ENCODE measurements around the gene TM4SF18.
"Not testable (repeated sequence)": the region's sequence is repeated elsewhere in the genome, so short reads cannot be mapped to it uniquely, and the experiment has no call there.

The TM4SF18 gene

DNA sequence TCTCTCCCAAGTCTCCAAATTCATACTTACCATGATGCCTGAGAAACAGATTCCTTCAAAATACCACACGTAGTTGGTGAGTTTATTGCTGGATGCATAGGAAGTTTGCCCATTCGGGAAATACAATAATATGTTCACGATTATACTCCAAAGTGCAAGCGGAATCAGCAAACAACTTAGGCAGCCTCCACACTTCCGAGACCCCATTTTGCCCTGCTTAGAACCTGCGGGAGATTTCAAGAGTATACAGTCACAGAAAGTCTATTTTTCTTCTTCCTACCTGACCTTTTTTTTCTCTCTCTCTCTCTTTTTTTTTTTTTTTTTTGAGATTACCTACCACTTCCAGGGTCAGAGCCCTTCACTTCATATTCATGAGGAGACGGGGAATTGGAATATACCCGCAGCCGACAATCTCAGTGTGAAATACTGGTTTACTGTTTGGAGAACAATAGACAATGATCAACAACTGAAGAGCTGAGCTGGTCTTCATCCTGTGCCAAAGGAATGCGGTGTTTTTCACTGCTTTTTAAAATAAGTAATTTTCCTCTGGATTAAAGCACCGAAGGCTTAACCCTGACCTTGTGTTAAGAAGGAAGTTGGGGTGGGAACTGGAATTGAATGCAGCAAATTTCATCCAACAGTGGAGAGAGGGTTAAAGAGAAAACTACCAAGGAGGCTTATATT lies at the start of gene TM4SF18:
TM4SF18 (minus strand) TSS at position 461 of the 684 bp plus-strand sequence; CDS start at position 207, 254 bp downstream.
- DNase-seq = no peak

DNA sequence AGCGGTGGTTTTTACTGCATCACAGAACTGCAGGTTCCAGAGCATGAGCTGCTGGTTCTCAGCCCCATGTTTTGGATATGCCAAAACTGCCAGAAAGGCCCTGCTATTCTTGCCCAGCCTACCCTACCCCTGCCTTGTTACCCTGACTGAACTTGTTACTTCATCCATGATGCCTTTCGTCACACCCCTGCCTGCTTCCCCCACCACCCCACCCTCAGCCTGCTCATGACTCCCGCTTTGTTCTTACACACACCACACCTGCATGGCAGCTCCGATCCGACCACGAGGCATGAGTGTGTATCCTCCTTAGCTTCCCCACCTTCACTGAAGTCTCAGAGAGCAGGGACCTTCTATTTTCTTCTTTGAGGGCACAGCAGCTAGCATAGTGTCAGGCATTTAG lies 49.1 kb upstream of the TM4SF18 start:
- no peak for DNase-seq

GRCh38 chr3:149382101-149382467 lies 48.6 kb upstream of the TM4SF18 start:
- DNase-seq = no peak

GRCh38 chr3:149381173-149382100 lies 48.0 kb upstream of the TM4SF18 start:
- DNase-seq = no peak

GRCh38 chr3:149380220-149380619 lies 46.8 kb upstream of the TM4SF18 start:
- DNase-seq = not testable (repeated sequence)

DNA sequence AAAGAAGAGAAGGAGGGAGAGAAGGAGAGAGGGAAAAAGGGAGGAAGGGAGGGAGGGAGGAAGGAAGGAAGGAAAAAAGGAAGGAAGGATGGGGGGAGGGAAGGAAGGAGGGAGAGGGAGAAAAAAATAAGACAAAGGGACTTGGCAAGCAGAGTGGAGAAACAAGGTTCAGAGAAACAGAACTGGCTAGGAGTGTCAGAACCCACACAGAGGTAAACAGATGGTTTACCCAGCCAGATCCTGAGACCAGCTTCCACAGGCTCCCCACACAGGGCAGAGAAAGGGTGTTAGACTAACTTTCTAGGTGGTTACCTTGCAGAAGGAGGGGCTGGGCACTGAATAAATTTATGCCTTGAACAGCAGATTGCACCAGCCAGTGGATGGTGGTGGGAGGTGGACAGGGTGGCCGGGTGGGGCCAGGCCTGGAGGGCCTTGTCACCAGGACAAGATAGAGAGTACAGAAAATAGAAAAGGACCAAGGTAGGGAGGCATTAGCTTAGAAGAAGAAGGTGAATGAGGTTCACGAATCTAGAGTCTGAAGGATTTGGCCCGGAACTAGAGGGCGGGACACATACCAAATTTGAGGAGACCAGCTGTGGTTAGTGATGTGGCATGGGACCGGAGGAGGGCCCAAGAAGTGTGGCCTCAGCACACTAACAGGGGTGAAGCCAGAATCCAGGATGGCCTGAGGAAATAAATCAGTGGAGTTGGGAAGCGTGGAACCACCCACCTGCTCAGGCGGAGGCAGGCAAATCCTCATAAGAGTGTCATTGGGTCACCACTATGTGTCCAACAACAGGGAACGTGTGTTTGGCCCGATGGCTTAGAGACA lies 45.3 kb upstream of the TM4SF18 start:
- no peak for DNase-seq

- DNase-seq = no peak
Measured at GRCh38 chr3:149377408-149378364, 44.2 kb upstream of the TM4SF18 start, which contains the start of gene TM4SF1. TSS of gene TM4SF1 (minus strand) at chr3:149377649. CDS start at chr3:149377547, 102 bp downstream.

DNA sequence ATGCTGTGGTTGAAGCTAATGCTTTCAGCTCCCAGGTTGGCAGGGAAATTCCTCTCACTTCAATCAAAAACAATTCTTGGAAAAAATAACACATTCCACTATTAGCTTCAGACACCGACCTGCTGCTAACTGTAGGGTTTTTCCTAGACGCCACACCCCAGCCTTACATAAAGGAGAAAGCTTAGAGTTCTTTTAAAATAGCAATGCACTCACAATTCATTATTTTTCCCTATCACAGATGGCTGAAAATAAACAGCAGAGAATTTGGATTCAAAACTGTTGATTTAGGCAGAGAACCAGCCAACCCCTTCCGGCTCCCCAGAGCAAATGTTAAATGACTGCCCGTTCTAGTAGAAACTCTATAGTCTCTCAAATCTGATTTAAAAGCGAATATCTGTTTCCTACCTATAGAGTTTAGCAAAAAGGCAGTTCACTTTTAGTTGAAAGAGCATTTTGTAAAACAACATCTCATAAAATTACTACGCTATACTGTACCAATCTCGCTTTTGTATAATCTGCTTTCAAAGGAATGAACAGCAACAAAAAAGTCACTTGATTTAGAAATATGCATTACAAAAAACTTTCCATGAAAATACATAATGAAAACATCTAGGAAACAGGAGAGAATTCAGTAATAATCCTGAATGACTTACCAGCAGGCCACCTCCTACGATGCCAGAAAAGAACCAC lies 43.4 kb upstream of the TM4SF18 start:
- DNase-seq = no peak

GRCh38 chr3:149375501-149376196 lies 42.2 kb upstream of the TM4SF18 start:
- no peak for DNase-seq

DNA sequence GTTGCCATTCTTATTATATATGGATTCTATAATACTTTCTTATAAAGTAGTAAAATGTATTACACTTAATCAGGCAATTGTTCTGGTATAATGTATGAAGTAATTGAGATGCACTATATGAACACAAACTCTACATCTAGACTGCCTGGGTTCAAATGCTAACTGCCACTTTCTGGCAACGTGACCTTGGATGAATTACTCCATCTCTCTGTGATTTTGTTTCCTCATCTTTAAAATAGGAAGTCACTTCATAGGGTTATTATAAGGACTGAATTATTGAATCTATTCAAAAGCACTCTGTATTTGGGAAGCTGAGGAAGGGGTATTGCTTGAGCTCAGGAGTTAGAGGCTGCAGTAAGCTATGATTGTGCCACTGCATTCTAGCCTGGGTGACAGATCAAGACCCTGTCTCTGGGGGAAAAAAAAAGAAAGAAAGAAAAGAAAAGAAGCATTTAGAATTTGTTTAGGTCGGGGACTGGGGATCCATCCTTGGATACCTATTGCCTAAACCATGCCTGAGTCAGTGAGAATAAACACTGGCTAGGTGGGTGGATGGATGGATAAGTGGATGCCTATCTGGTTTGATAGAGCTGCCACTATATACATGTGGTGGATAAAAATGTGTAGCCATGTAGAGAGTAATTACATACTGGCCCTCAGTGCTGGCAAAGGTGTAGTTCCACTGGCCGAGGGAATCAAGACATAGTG lies 41.5 kb upstream of the TM4SF18 start:
- no peak for DNase-seq

GRCh38 chr3:149374391-149374790 lies 41.0 kb upstream of the TM4SF18 start:
- no peak for DNase-seq

DNA sequence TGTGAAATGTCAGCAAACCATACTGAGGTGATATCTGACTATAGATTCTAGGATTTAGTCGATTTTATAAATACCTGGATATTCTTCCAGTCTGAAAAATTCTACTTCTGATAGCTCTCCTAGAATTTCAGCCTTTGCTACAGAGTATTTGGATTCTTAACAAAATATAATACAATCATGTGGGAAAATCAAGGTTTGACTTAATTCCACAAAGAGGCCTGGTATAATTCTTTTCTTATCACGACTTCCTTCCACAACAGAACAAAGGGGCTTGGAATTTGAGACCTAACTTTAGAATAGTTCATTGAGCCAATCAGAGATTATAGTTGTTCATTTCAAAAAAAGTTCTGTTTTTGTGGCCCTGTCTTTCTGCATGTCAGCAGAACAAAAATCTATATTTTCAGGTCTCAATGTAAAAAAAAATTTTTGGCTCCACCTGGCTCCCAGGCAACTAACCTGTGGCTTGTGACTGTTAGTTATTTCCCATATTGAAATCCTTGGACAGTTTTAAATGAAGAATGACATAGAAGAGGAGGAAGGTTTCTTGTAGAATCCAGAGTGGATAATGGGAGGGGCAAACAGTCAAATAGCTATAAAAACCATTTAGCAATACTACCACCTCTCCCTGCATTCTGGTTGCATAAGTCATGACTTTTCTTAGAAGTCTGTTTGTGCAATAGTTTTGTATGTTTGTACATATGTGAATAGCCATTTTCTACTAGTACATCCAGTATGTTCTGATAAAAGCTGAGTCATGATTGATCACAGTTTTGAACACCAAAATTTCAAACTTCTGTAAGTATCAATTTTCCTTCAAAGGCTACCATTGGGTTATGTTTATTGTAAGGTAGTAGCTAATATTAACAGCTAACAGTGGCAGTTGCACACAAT lies 40.0 kb upstream of the TM4SF18 start:
- DNase-seq = peak; percentile 63

GRCh38 chr3:149371723-149372114 lies 38.3 kb upstream of the TM4SF18 start:
- no peak for DNase-seq

- no peak for DNase-seq
Measured at GRCh38 chr3:149371001-149371722, 37.7 kb upstream of the TM4SF18 start.

- DNase-seq = no peak
Measured at GRCh38 chr3:149369991-149370866, 36.8 kb upstream of the TM4SF18 start.

GRCh38 chr3:149368674-149369497 lies 35.5 kb upstream of the TM4SF18 start:
- DNase-seq = no peak
